Measurements from ENCODE around the gene LPA. TPM values are rescaled to one million over a fixed set of nuclear protein-coding genes. Genes with fewer than 3 reads are reported as not detected.
"Not testable (repeated sequence)": the region's sequence is repeated elsewhere in the genome, so short reads cannot be mapped to it uniquely, and the experiment has no call there.

Gene LPA, protein sequence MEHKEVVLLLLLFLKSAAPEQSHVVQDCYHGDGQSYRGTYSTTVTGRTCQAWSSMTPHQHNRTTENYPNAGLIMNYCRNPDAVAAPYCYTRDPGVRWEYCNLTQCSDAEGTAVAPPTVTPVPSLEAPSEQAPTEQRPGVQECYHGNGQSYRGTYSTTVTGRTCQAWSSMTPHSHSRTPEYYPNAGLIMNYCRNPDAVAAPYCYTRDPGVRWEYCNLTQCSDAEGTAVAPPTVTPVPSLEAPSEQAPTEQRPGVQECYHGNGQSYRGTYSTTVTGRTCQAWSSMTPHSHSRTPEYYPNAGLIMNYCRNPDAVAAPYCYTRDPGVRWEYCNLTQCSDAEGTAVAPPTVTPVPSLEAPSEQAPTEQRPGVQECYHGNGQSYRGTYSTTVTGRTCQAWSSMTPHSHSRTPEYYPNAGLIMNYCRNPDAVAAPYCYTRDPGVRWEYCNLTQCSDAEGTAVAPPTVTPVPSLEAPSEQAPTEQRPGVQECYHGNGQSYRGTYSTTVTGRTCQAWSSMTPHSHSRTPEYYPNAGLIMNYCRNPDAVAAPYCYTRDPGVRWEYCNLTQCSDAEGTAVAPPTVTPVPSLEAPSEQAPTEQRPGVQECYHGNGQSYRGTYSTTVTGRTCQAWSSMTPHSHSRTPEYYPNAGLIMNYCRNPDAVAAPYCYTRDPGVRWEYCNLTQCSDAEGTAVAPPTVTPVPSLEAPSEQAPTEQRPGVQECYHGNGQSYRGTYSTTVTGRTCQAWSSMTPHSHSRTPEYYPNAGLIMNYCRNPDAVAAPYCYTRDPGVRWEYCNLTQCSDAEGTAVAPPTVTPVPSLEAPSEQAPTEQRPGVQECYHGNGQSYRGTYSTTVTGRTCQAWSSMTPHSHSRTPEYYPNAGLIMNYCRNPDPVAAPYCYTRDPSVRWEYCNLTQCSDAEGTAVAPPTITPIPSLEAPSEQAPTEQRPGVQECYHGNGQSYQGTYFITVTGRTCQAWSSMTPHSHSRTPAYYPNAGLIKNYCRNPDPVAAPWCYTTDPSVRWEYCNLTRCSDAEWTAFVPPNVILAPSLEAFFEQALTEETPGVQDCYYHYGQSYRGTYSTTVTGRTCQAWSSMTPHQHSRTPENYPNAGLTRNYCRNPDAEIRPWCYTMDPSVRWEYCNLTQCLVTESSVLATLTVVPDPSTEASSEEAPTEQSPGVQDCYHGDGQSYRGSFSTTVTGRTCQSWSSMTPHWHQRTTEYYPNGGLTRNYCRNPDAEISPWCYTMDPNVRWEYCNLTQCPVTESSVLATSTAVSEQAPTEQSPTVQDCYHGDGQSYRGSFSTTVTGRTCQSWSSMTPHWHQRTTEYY (N-terminal part only)
- total RNA-seq (1 to 10 TPM in 2 of 7 donors, under 1 TPM in 5; 0.24 to 1.4 (median 0.60) TPM), polyA plus RNA-seq (under 1 TPM; 0.01 to 0.07 TPM)
- long read RNA-seq, donor 1 = 0 reads
- long read RNA-seq, donor 2 = 0 reads
- long read RNA-seq, donor 3 = 0 reads

DNA sequence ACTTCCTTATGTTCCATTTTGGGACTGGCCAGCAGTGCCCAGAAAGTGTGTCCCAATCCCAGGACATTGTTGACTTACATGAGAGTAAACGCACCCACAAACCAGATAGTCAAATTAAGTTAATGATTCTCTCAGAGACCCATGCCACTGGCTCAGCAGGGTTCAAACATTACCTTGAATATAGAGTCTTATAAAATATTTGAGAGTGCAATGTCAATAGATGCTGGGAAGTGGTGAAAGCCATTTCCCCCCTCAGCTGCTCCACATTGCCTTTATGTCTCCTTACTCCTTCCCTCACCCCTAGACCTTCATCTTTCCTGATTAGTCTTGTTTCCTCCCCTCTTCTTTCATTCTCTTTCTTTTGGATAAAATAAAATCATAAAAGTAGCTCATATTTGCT, at the start of gene LPA:
Gene LPA, minus strand, starts transcription at position 78 of the 400 bp plus-strand sequence. Its CDS starts 61 bp downstream, at position 17.
- H3K4me3 ChIP-seq; H3K27me3 ChIP-seq; H3K27ac ChIP-seq; DNase-seq; intact Hi-C loops (cut with DNase I); H3K9me3 ChIP-seq; H3K4me1 ChIP-seq (ENCODE audit: insufficient read depth); H3K36me3 ChIP-seq: not testable (repeated sequence)
- WGBS, 3 donors = 87 to 100% (median 91%) methylated on average over 1 of the region's 1 CpG

DNA sequence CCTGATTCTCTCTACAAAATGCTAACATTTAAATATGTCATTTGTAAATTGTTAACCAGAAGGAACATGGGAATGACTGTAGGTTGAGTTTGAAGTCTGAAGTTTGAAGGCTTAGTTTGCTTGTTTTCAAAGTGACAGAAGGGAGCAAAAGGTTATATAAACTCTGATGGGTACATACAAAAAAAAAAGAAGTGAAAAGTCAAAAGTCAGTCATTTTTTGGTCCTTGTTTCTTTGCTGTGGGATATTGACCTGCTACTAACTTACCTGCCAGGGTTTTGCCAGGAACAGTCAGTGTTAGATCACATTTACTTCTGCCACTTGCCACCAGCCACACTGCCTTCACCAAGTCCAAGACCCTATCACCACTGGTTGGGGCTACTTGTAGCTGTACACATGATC, 44.9 kb upstream of the LPA start:
- H3K27me3 ChIP-seq; H3K36me3 ChIP-seq; intact Hi-C loops (cut with DNase I); H3K4me3 ChIP-seq; H3K9me3 ChIP-seq; H3K4me1 ChIP-seq (ENCODE audit: insufficient read depth); H3K27ac ChIP-seq; DNase-seq: not testable (repeated sequence)

DNA sequence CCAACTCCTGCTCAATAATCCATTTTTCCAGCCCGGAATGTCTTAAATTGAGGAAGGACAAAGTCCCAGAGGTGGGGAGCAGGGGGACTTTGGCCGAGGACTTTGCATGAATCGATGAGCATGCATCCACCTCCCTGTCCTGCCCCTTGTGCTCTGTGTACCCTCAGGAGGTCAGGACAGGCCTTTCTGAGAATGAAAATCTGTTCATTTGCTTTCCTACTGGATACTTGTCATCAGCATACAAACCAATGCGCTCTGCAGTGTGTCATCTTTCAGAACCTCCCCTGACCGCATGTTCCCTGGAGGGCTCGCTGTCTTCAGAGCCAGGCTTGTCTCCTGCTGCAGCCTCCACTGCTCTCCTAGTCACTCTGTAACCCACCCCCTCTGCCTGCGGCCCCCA, 40.6 kb upstream of the LPA start:
- H3K36me3 ChIP-seq; H3K4me1 ChIP-seq (ENCODE audit: insufficient read depth); H3K27ac ChIP-seq; intact Hi-C loops (cut with DNase I); DNase-seq; H3K27me3 ChIP-seq; H3K4me3 ChIP-seq; H3K9me3 ChIP-seq: not testable (repeated sequence)
- 88 to 89% (median 88%) methylated on average over 7 of the region's 7 CpGs for WGBS, 3 donors

DNA sequence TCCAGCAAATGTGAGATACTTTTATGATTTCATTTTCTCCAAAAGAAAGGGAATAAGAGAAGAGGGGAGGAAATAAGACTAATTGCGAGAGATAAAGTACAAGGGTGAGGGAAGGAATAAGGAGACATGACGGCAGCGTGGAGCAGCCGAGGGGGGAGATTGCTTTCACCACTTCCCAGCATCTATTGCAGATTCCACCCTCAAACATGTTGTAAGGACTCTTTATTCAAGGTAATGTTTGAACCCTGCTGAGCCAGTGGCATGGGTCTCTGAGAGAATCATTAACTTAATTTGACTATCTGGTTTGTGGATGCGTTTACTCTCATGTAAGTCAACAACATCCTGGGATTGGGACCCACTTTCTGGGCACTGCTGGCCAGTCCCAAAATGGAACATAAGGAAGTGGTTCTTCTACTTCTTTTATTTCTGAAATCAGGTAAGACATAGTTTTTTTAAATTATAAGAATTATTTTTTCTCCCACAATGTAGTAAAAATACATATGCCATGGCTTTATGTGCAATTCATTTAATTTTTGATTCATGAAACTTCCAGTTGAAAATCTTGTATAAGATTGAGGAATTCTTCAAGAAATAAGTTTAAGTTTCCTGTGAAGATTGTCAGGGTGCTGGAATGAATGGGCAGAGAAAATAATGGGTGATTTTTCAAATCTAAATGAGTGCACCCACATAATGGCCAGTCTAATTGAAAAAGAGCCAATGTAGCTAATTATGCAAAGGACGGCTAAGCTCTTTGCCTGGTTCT, 38.0 kb upstream of the LPA start, which contains the start of gene PLG:
Gene PLG, plus strand, starts transcription at position 327 of the 763 bp plus-strand sequence. Its CDS starts 61 bp downstream, at position 388.
- H3K4me1 ChIP-seq (ENCODE audit: insufficient read depth); H3K27me3 ChIP-seq; H3K36me3 ChIP-seq; H3K9me3 ChIP-seq; DNase-seq; intact Hi-C loops (cut with DNase I); H3K27ac ChIP-seq; H3K4me3 ChIP-seq: not testable (repeated sequence)
- WGBS, 3 donors = 85 to 90% (median 87%) methylated on average over 6 of the region's 6 CpGs

DNA sequence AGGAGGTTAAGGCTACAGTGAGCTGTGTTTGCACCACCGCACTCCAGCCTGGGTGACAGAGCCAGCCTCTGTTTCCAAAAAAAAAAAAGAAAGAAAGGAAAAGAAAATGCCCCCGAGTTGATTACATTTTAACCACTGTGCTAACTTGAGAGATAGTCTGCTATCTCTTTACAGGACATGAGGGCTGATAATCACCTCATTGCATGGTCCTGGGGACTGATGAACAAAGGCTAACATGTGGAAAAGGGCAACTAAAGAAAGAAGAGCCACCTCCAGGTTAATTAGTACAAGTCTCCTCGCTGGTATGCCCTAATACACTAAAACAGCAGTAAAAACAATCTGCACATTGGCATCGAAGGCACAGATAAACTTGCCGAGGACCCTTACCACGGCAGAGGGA, 33.8 kb upstream of the LPA start:
- no peak for TF ChIP-seq EP300 (IDR thresholded peaks at IDR 0.05)
- TF ChIP-seq, protein P1, sequence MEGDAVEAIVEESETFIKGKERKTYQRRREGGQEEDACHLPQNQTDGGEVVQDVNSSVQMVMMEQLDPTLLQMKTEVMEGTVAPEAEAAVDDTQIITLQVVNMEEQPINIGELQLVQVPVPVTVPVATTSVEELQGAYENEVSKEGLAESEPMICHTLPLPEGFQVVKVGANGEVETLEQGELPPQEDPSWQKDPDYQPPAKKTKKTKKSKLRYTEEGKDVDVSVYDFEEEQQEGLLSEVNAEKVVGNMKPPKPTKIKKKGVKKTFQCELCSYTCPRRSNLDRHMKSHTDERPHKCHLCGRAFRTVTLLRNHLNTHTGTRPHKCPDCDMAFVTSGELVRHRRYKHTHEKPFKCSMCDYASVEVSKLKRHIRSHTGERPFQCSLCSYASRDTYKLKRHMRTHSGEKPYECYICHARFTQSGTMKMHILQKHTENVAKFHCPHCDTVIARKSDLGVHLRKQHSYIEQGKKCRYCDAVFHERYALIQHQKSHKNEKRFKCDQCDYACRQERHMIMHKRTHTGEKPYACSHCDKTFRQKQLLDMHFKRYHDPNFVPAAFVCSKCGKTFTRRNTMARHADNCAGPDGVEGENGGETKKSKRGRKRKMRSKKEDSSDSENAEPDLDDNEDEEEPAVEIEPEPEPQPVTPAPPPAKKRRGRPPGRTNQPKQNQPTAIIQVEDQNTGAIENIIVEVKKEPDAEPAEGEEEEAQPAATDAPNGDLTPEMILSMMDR (IDR thresholded peaks at IDR 0.05) = no peak
- no peak for TF ChIP-seq POLR2A (IDR thresholded peaks at IDR 0.05)
- H3K27me3 ChIP-seq = no peaks in the 10 kb centered on the region
- no peaks in the 10 kb centered on the region for H3K36me3 ChIP-seq
- intact Hi-C loops (cut with DNase I) = no loop called here
- H3K27ac ChIP-seq = no peak overlapping the region
- no peaks in the 10 kb centered on the region for H3K9me3 ChIP-seq
- no peak for DNase-seq
- WGBS, 3 donors = 81 to 88% (median 86%) methylated on average over 6 of the region's 6 CpGs
- no peak overlapping the region for H3K4me3 ChIP-seq
- H3K4me1 ChIP-seq (ENCODE audit: insufficient read depth) = no peaks in the 10 kb centered on the region

DNA sequence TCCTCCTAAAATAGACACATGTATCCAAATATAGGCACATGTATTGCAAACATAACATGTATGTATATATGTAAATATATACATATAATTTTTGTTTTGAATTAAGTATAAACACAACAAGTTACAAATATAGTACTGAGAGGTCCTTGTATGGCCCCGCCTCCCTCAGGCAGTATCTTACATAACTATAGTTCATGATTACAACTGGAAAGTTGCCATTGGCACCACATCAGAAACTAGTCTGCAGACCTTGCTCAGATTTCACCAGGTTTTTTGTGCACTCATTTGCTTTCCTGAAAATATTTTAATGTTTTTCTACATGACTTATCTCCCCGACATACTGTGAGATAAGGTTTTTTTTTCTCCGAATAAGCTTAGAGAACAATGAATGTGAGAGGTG, 32.8 kb upstream of the LPA start:
- H3K4me3 ChIP-seq; intact Hi-C loops (cut with DNase I); H3K9me3 ChIP-seq; DNase-seq; H3K4me1 ChIP-seq (ENCODE audit: insufficient read depth); H3K36me3 ChIP-seq; H3K27ac ChIP-seq; H3K27me3 ChIP-seq: not testable (repeated sequence)
- WGBS, 3 donors = 9 to 34% (median 12%) methylated on average over 3 of the region's 3 CpGs

DNA sequence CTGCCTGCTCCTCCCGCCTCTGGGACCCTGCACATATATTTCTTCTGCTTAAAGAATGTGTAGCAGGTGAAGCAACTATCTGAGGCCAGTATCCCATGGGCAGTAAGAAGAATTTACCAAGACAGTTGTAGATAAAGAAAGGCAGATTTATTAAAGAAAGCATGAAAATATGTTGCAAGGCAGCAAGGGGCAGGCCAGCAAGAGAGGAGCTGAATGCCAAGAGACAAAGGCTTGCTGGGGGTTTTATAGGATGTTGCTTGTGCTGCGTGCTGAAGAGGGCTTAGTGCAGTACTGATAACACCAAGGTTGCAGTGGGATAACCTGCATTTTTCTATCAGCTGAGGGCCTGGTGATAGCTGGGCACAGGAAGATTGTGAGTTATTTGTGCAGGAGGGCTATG, 31.5 kb upstream of the LPA start:
- H3K27ac ChIP-seq; intact Hi-C loops (cut with DNase I); H3K9me3 ChIP-seq; H3K27me3 ChIP-seq; H3K4me1 ChIP-seq (ENCODE audit: insufficient read depth); H3K4me3 ChIP-seq; DNase-seq; H3K36me3 ChIP-seq: not testable (repeated sequence)
- WGBS, 3 donors = 50 to 59% (median 53%) methylated on average over 2 of the region's 2 CpGs

DNA sequence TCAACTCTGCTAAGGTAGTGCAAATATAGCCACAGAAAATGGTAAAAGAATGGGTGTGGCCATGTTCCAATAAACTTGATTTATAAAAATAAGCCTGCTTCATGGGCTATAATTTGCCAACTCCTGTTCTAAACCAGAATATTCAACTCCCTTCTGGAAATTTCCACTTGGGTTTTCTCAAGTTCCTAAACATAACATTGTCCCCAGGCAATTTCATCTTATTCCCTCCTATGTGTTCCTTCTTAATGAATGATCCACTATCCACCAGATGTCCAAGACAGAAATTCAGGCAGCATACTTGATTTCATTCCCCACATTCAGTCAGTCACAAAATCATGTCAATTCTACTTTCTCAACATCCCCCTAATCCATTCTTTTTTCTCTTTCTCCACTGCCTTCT, 30.9 kb upstream of the LPA start:
- H3K4me1 ChIP-seq (ENCODE audit: insufficient read depth); H3K36me3 ChIP-seq; intact Hi-C loops (cut with DNase I); H3K9me3 ChIP-seq; H3K27me3 ChIP-seq; DNase-seq; H3K27ac ChIP-seq; H3K4me3 ChIP-seq: not testable (repeated sequence)

Data from ovary (tissue), 10 donors.